ENCODE data around the gene KLRC3.

DNA sequence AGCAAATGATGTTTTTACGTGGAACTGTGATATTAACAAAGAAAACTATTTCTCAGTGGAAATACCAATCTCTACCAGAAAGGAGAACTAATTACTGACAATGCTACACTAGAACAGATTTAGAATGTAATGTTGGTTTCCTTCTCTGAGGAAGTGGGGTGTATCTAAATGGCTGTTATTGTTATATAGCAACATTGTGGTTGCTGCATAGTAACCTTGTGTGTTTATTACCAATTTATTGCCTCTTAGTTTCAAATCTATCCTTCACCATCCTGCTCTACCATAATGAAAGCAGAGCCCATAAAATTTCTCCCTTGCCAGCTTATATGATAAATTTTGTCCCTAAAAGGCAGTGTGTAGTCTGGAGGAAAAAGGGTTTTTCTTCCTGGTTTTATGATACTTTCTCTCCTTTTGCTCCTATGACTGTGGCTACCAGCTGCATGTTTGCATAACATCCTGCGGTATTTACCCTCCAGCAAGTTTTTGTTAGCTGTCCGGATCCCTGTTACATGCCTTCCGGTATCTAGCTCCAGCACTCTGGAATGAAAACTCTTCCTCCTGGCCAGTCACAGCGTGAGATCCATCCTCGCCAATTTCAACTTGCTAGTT, 24.9 kb downstream of the KLRC3 start:
- TF ChIP-seq, protein P1, sequence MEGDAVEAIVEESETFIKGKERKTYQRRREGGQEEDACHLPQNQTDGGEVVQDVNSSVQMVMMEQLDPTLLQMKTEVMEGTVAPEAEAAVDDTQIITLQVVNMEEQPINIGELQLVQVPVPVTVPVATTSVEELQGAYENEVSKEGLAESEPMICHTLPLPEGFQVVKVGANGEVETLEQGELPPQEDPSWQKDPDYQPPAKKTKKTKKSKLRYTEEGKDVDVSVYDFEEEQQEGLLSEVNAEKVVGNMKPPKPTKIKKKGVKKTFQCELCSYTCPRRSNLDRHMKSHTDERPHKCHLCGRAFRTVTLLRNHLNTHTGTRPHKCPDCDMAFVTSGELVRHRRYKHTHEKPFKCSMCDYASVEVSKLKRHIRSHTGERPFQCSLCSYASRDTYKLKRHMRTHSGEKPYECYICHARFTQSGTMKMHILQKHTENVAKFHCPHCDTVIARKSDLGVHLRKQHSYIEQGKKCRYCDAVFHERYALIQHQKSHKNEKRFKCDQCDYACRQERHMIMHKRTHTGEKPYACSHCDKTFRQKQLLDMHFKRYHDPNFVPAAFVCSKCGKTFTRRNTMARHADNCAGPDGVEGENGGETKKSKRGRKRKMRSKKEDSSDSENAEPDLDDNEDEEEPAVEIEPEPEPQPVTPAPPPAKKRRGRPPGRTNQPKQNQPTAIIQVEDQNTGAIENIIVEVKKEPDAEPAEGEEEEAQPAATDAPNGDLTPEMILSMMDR (IDR thresholded peaks at IDR 0.05), result no peak
- TF ChIP-seq PREB (CRISPR knock-in tag; IDR thresholded peaks at IDR 0.05; ENCODE audit: borderline replicate concordance) (no peak), ZNF121 (CRISPR knock-in tag; IDR thresholded peaks at IDR 0.05) (no peak), ZNF263 (CRISPR knock-in tag; IDR thresholded peaks at IDR 0.05; ENCODE audit: low read depth) (no peak), E2F1 (CRISPR knock-in tag; IDR thresholded peaks at IDR 0.05) (no peak), EMX1 (CRISPR knock-in tag; IDR thresholded peaks at IDR 0.05) (no peak), CREM (CRISPR knock-in tag; IDR thresholded peaks at IDR 0.05) (no peak), FOXK1 (CRISPR knock-in tag; IDR thresholded peaks at IDR 0.05) (no peak)
- TF ChIP-seq, protein P2, sequence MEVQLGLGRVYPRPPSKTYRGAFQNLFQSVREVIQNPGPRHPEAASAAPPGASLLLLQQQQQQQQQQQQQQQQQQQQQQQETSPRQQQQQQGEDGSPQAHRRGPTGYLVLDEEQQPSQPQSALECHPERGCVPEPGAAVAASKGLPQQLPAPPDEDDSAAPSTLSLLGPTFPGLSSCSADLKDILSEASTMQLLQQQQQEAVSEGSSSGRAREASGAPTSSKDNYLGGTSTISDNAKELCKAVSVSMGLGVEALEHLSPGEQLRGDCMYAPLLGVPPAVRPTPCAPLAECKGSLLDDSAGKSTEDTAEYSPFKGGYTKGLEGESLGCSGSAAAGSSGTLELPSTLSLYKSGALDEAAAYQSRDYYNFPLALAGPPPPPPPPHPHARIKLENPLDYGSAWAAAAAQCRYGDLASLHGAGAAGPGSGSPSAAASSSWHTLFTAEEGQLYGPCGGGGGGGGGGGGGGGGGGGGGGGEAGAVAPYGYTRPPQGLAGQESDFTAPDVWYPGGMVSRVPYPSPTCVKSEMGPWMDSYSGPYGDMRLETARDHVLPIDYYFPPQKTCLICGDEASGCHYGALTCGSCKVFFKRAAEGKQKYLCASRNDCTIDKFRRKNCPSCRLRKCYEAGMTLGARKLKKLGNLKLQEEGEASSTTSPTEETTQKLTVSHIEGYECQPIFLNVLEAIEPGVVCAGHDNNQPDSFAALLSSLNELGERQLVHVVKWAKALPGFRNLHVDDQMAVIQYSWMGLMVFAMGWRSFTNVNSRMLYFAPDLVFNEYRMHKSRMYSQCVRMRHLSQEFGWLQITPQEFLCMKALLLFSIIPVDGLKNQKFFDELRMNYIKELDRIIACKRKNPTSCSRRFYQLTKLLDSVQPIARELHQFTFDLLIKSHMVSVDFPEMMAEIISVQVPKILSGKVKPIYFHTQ (CRISPR knock-in tag; IDR thresholded peaks at IDR 0.05), result no peak
- TF ChIP-seq, protein P3, sequence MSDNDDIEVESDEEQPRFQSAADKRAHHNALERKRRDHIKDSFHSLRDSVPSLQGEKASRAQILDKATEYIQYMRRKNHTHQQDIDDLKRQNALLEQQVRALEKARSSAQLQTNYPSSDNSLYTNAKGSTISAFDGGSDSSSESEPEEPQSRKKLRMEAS (CRISPR knock-in tag; IDR thresholded peaks at IDR 0.05), result no peak
- TF ChIP-seq, protein P4, sequence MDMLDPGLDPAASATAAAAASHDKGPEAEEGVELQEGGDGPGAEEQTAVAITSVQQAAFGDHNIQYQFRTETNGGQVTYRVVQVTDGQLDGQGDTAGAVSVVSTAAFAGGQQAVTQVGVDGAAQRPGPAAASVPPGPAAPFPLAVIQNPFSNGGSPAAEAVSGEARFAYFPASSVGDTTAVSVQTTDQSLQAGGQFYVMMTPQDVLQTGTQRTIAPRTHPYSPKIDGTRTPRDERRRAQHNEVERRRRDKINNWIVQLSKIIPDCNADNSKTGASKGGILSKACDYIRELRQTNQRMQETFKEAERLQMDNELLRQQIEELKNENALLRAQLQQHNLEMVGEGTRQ (CRISPR knock-in tag; IDR thresholded peaks at IDR 0.05), result no peak

Data from WTC11 (cell line).